T1000 (cell line): ENCODE results near the gene FRAS1.
"Not testable (repeated sequence)": the region's sequence is repeated elsewhere in the genome, so short reads cannot be mapped to it uniquely, and the experiment has no call there.

Source experiments
- DNase-seq: peaks from one replicate; lab custom pipeline; 2025; ENCODE audit warnings: mixed read lengths; lab: John Stamatoyannopoulos, UW

The FRAS1 gene

GRCh38 chr4:78120144-78120880, 63.2 kb downstream of the FRAS1 start:
- DNase-seq, result no peak

GRCh38 chr4:78121338-78121904, 64.3 kb downstream of the FRAS1 start:
- no peak for DNase-seq

GRCh38 chr4:78125834-78126331, 68.8 kb downstream of the FRAS1 start:
- not testable (repeated sequence) for DNase-seq

- no peak for DNase-seq
These were observed 72.4 kb downstream of the FRAS1 start for GRCh38 chr4:78129383-78130108.

- no peak for DNase-seq
These were observed 74.3 kb downstream of the FRAS1 start for GRCh38 chr4:78131403-78131802.

- DNase-seq, result no peak
These were observed 79.3 kb downstream of the FRAS1 start for GRCh38 chr4:78136109-78137081.

GRCh38 chr4:78137532-78137931, 80.4 kb downstream of the FRAS1 start:
- no peak for DNase-seq

GRCh38 chr4:78138252-78138651, 81.1 kb downstream of the FRAS1 start:
- DNase-seq, result no peak

- DNase-seq, result no peak
These were observed 86.5 kb downstream of the FRAS1 start for GRCh38 chr4:78143634-78144033.

GRCh38 chr4:78145008-78145407, 87.9 kb downstream of the FRAS1 start:
- no peak for DNase-seq

- no peak for DNase-seq
These were observed 88.5 kb downstream of the FRAS1 start for GRCh38 chr4:78145622-78146021.

- no peak for DNase-seq
These were observed 92.8 kb downstream of the FRAS1 start for GRCh38 chr4:78149751-78150542.

GRCh38 chr4:78150543-78150864, 93.4 kb downstream of the FRAS1 start:
- no peak for DNase-seq

- DNase-seq, result no peak
These were observed 95.7 kb downstream of the FRAS1 start for GRCh38 chr4:78152795-78153194.

- DNase-seq, result no peak
These were observed 98.0 kb downstream of the FRAS1 start for GRCh38 chr4:78154972-78155590.

GRCh38 chr4:78155616-78156105, 98.5 kb downstream of the FRAS1 start:
- DNase-seq, result no peak

- DNase-seq, result no peak
These were observed 99.4 kb downstream of the FRAS1 start for GRCh38 chr4:78156520-78156919.

GRCh38 chr4:78162342-78162741, 105.2 kb downstream of the FRAS1 start:
- DNase-seq, result no peak

- no peak for DNase-seq
These were observed 105.7 kb downstream of the FRAS1 start for GRCh38 chr4:78162821-78163220.

- no peak for DNase-seq
These were observed 108.6 kb downstream of the FRAS1 start for GRCh38 chr4:78165758-78166157.
